PC-9 (cell line): Measurements from ENCODE around the gene IBA57.

Source experiments
- EZH2 ChIP-seq: fragments of 200-600 bp; sonication (generic); IDR thresholded peaks from 2 replicates; pipeline ENCODE4 v1.8.0; 2017; ENCODE audit warnings: antibody characterized with exemption, low read depth
- TF ChIP-seq, protein P1 (sequence below): fragments of 200-600 bp; sonication (generic); conservative IDR thresholded peaks from 2 replicates; pipeline ENCODE4 v1.6.1; 2017; ENCODE audit warnings: mixed run types, antibody characterized with exemption, mild to moderate bottlenecking, moderate library complexity

DNA sequence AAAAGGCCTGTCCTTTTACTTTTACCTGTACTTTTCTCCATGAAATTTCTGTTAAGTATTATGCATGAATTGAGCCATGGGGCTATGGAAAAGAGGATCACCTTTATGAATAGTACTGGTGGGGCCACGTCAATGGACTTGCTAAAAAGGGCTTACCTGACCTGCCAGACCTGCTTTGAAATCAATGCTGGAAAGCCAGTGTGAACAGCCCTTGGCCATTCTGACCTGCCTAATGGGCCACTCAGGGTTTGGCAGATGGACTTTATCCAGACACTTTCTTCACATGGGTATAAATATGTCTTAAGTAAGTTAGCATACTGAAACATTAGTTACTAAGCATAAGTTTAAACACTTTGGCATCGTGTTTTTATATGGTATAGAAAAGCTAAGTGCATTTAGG lies 33.8 kb upstream of the IBA57 start:
- no peak for TF ChIP-seq EZH2
- TF ChIP-seq, protein P1, sequence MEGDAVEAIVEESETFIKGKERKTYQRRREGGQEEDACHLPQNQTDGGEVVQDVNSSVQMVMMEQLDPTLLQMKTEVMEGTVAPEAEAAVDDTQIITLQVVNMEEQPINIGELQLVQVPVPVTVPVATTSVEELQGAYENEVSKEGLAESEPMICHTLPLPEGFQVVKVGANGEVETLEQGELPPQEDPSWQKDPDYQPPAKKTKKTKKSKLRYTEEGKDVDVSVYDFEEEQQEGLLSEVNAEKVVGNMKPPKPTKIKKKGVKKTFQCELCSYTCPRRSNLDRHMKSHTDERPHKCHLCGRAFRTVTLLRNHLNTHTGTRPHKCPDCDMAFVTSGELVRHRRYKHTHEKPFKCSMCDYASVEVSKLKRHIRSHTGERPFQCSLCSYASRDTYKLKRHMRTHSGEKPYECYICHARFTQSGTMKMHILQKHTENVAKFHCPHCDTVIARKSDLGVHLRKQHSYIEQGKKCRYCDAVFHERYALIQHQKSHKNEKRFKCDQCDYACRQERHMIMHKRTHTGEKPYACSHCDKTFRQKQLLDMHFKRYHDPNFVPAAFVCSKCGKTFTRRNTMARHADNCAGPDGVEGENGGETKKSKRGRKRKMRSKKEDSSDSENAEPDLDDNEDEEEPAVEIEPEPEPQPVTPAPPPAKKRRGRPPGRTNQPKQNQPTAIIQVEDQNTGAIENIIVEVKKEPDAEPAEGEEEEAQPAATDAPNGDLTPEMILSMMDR, result no peak
